Measurements from ENCODE around the gene STK38L.

The STK38L gene

DNA sequence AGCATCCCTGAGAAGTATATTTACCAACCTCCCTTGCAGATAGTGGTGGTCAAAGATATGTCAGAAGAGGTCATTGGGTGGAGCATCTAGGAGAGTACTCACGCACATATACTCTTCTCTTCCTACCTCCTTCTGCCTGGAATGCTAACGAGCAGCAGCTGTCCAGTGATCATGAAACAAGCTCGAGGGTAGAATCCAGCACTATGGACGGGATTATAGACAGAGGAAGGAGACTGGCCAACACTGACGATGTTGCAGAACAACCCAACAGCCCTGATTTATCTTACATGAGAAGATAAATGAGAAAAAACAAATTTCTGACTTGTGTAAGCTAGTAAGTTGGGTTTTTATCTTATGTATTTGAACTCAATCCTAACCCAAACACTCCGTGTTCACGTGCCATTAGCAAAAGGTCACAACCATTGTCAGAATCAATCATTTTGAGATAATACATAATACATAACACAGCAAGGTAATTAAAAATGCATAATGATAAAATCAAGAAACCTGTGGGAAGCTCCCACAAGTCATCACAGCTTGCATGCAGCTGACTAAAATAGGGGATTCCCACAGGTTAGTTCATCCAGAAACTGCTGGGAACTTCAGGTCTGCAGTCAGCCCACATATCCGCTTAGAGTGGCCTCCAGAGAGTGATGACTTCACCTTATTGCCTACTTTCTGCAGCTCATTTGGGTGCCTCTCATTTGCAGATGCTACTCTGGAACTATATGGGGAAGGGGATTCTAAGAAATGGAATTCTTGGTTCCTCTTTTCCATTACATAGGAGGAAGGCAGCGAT is 36.3 kb upstream of the STK38L start:
- TF ChIP-seq, protein P1, sequence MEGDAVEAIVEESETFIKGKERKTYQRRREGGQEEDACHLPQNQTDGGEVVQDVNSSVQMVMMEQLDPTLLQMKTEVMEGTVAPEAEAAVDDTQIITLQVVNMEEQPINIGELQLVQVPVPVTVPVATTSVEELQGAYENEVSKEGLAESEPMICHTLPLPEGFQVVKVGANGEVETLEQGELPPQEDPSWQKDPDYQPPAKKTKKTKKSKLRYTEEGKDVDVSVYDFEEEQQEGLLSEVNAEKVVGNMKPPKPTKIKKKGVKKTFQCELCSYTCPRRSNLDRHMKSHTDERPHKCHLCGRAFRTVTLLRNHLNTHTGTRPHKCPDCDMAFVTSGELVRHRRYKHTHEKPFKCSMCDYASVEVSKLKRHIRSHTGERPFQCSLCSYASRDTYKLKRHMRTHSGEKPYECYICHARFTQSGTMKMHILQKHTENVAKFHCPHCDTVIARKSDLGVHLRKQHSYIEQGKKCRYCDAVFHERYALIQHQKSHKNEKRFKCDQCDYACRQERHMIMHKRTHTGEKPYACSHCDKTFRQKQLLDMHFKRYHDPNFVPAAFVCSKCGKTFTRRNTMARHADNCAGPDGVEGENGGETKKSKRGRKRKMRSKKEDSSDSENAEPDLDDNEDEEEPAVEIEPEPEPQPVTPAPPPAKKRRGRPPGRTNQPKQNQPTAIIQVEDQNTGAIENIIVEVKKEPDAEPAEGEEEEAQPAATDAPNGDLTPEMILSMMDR (IDR thresholded peaks at IDR 0.05; ENCODE audit: borderline replicate concordance, insufficient read depth, low read depth, low read length), result no peak
- H3K4me3 ChIP-seq (ENCODE audit: low read depth, low read length), result peak overlapping the region; percentile 11

DNA sequence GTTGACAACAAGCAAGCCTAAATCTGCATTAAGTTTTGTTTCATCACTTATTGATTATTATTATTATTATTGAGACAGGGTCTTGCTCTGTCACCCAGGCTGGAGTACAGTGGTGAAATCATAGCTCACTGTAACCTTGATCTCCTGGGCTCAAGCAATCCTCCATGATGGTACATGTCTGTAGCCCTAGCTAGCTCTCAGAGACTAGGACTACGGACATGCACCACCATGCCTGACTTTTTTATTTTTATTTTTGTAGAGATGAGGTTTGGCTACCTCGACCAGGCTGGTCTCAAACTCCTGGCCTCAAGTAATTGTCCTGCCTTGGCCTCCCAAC is 35.7 kb upstream of the STK38L start:
- TF ChIP-seq, protein P1 (IDR thresholded peaks at IDR 0.05; ENCODE audit: borderline replicate concordance, insufficient read depth, low read depth, low read length), result no peak
- H3K4me3 ChIP-seq (ENCODE audit: low read depth, low read length), result no peak overlapping the region

DNA sequence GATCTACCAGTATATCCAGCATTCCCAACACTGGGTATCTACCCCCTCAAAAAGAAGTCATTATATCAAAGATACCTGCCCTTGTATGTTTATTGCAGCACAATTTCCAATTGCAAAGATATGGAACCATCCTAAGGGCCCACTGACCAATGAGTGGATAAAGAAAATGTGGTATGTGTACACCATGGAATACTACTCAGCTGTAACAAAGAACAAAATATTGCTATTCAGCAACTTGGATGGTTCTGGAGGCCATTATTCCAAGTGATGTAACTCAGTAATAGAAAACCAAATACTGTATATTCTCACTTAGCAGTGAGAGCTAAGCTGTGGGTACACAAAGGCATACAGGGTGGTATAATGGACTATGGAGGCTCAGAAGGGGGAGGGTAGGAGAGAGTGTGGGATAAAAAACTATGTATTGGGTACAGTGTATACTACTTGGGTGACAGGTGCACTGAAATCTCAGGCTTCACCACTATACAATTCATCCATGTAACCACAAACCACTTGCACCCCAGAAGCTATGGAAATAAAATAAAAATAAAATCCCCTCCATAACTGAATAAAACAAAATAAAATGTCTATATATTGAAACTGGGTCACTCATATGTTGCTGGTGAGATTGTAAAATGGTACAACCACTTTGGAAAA is 34.7 kb upstream of the STK38L start:
- TF ChIP-seq, protein P1 (IDR thresholded peaks at IDR 0.05; ENCODE audit: borderline replicate concordance, insufficient read depth, low read depth, low read length), result no peak
- no peak overlapping the region for H3K4me3 ChIP-seq (ENCODE audit: low read depth, low read length)

DNA sequence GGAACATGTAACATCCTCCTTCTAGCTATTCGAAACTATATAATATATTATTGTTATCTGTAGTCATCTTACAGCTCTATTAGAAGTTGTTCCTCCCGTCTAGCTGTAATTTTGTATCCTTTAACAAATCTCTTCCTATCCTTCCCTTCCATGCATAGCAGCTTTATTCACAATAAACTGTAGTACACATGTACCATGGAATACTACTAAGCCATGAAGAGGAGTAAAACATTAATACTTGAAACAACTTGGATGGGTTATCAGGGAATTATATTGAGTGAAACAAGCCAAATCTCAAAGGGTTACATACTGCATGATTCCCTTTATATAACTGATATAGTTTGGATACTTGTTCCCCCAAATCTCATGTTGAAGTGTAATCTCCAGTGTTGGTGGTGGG is 33.9 kb upstream of the STK38L start:
- H3K4me3 ChIP-seq (ENCODE audit: low read depth, low read length), result no peak overlapping the region
- TF ChIP-seq, protein P1 (IDR thresholded peaks at IDR 0.05; ENCODE audit: borderline replicate concordance, insufficient read depth, low read depth, low read length), result no peak

DNA sequence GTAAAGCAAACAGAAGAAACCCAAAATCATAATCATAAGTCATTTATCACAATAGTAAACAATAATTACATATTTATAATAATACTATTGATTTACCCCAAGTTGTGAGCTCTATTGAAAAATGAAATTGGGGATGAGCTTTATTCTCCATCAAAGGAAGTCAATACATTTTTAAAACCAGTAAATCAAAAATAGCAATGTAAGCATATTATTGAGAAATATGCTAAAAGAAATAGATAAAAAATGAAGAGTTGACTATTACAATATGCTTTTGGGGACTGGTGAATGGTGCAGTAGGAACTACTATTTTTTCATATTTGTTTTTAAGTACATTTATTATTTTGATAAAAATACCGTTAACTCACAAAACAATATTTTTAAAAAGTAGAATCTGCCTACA is 31.2 kb upstream of the STK38L start:
- no peak overlapping the region for H3K4me3 ChIP-seq (ENCODE audit: low read depth, low read length)
- TF ChIP-seq, protein P1 (IDR thresholded peaks at IDR 0.05; ENCODE audit: borderline replicate concordance, insufficient read depth, low read depth, low read length), result no peak

DNA sequence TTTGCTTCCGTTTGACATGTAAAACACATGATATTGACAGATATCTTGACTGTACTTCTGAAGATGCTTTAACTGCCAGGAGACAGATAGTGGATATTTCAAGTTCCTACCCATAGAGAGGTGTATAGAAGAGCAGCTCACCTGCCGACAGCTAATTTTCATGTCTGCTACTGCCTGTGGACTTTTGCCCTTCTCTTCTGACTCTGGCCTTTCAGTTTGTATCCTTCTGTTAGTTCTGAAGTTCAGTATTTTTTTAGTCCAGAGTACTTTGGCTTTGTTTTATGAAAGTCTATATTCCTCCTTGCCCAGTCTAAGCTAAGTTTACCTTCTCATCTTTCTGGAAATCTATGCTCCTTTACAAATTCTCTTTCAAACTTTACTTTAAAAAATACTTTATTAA is 30.8 kb upstream of the STK38L start:
- H3K4me3 ChIP-seq (ENCODE audit: low read depth, low read length), result no peak overlapping the region
- TF ChIP-seq, protein P1 (IDR thresholded peaks at IDR 0.05; ENCODE audit: borderline replicate concordance, insufficient read depth, low read depth, low read length), result no peak
